GM20000 (cell line): ENCODE measurements around the gene IGIP.

Source experiments
- DNase-seq: peaks from one replicate; pipeline ENCODE4 v3.0.0; 2012; ENCODE audit warnings: low spot score
- TF ChIP-seq, protein P1 (sequence below): IDR thresholded peaks from 2 replicates; pipeline ENCODE4 v1.5.1; 2012; ENCODE audit warnings: mild to moderate bottlenecking, control low read depth; ENCODE audit errors: extremely low read depth, missing control alignments

IGIP gene

DNA sequence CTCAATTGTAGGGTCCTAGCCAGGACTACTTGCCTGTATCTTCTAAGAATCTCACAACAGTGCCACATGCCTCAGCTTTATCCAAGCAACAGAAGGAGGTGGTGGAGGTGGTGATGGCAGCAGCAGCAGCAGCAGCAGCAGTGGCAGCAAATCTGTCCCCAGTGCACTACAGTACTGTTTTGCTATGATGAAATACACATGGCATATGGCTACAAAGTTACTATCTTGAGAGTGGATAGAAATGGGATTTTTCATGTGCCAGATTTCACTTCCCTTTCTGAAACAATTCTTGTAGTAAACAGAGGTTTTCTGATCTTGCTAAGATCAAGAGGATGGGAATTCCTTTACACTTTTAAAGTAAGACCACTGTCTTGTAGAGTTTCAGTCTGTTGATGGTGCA is 41.2 kb downstream of the IGIP start:
- TF ChIP-seq, protein P1, sequence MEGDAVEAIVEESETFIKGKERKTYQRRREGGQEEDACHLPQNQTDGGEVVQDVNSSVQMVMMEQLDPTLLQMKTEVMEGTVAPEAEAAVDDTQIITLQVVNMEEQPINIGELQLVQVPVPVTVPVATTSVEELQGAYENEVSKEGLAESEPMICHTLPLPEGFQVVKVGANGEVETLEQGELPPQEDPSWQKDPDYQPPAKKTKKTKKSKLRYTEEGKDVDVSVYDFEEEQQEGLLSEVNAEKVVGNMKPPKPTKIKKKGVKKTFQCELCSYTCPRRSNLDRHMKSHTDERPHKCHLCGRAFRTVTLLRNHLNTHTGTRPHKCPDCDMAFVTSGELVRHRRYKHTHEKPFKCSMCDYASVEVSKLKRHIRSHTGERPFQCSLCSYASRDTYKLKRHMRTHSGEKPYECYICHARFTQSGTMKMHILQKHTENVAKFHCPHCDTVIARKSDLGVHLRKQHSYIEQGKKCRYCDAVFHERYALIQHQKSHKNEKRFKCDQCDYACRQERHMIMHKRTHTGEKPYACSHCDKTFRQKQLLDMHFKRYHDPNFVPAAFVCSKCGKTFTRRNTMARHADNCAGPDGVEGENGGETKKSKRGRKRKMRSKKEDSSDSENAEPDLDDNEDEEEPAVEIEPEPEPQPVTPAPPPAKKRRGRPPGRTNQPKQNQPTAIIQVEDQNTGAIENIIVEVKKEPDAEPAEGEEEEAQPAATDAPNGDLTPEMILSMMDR, result no peak
- DNase-seq, result no peak

DNA sequence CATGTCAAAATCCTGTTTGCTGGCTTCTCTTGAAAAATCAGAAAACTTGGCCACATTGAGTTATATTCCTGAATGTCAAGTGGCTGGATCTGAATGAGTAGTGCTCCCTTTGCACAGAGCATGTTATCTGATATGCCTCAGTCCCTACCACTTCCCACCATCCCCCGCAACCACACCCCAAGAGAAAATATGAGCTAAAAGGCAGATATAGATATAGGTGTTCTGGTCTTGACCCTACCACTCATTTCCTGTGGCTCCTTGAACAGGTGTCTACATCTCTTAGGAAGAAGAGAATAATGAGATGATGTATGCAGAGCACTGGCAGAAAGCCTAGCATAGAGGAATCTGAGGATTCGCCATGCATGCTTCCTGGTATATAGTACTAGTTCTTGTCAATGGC is 42.6 kb downstream of the IGIP start:
- DNase-seq, result no peak
- TF ChIP-seq, protein P1, result no peak

DNA sequence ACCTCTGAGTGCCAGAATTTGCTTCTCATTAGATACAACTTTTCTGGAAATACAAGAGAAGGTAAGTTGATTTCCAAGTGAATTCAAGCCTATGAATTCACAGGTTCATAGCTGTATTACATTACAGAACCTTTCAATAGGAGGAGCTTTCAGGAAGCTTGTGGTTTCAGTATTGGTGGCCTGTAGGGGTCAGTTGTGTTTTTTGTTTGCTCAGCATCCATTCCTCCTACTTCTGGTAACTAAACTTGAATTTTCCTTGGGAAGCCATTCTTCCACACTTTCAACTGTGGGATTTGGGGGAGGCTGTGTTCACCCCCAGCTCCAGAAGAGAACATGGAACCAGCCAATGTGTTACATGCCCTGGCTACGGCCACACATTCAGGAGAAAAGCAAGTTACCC is 43.7 kb downstream of the IGIP start:
- no peak for DNase-seq
- TF ChIP-seq, protein P1, result no peak

DNA sequence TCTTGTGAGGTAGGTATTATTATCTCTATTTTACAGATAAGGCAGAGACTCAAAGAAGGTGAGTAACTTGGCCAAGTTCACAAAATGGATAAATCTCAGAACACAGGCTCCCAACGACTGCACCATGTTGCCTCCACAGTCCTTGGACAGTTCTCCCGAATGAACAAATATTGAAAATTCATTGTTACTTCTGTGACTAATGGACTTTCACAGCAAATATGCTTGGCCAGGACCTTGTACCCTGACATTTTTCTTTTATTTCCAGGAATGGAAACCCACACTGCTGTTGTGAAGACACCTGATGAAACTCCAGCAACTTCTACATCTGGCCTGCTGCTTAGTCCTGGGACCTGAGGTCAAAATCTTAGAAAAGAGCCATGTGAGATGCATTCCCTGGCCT is 46.7 kb downstream of the IGIP start:
- no peak for DNase-seq
- TF ChIP-seq, protein P1, result no peak

DNA sequence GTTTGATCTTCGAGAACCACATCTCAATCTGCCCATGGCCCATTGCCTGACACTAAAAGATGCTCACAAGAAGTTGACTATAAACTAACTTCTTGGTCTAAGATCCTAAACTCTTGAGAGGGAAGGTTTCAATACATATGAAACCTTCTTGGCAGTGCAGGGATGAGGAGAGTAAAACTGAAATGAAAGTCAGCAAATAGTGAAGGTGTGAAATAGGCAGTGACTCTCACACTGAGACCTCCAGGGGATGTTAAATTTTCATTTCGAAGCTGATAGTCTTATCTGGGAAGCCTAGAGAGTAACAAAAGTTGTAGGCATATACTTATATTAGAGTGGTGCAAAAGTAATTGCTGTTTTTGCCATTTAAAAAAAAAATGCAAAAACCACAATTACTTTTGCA is 48.3 kb downstream of the IGIP start:
- TF ChIP-seq, protein P1, result no peak
- DNase-seq, result no peak

DNA sequence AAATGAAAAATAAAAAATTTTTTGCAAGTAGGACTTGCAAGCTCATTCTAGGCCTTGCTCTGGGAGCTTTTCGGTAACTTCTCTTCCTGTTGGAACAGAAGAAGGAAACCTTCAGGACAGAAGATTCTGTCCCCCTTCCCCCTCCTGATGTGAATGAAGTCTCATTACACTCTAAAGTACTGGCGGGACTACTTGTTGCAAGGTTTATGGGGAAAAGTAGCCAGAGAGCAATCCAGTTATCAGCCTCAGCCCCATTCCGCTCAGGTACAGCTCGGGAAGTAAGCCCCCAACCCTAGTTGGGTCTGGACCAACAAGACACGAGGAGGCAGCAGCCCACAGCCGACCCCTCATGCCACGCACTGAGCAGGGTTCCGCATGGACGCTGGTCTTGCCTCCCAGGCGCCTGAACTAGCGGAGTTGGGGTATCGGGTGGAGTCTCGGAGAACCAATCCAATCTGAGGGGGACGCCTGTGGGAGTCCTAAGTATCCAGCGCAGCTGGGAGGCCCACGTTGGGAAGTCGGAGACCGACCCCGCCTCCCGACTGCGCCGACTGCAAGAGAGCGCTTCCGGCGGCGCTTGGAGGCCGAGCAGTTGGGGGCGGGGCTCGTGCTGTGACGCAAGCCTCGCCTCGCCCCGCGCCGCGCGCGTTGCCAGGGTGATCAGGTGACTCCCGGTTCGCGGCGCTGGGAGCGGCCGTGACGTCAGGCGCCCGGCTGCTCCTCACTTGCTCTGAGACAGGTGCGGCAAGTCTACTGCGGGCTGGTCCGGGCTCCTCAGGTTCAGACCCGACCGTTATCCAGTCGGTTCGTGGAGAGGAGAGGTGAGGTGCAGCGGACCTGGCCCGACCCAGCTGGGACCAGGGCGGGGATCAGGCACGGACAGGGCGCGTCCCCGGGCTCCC is 49.0 kb downstream of the IGIP start, which contains the start of gene CYSTM1:
Gene CYSTM1, plus strand, starts transcription at position 724 of the 902 bp plus-strand sequence. CDS start 19,278 bp downstream, outside the sequence.
- TF ChIP-seq, protein P1, result no peak
- DNase-seq, result peak; percentile 96

DNA sequence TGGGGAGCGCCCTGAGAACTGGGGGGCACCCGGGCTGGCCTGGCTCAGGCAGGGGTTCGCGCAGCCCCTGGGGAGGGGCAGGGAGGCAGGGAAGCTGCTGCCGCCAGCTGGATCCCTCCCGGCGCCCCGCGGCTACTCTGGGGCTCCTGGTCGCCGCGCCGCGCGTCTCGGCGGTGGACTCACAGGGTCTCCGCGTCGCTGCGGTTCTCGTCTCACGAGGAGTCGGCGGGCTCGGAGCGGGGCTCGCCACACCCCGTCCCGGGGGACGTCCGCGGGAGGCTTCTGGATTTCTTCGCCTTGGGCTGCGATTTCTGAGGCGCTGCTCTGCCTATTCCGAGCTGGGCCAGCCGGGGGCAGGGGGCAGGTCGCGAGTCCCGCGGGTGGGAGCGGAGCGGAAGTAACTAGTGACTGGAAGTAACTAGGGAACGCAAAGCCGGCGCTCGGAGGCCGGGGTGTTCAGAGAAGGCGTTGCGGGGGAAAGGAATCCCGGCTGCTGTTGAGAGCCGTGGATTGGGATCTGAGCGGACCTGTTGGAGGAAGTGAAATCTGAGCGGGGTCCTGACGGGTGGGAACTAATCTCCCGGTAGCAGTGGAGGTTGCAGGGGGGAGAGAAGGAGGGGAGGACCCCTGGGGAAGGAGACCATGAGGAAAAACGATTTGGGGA is 49.8 kb downstream of the IGIP start:
- peak; percentile 73 for DNase-seq
- TF ChIP-seq, protein P1, result no peak
